MG63 (cell line): ENCODE measurements around the gene KCNE1. TPM values are rescaled to one million over a fixed set of nuclear protein-coding genes. Genes with fewer than 3 reads are reported as not detected.
A peak's percentile ranks its signal among the peaks of the same experiment; 100 is the strongest.

ENCODE experiments used
- DNase-seq: peaks from one replicate; pipeline ENCODE4 v3.0.0-alpha.2; 2020
- H3K27me3 ChIP-seq: fragments of 250-450 bp; sonication (Bioruptor Pico); 2 replicates; pipeline ENCODE4 v1.5.1; 2020; ENCODE audit warnings: mild to moderate bottlenecking, moderate library complexity
- H3K36me3 ChIP-seq: fragments of 250-450 bp; sonication (Bioruptor Pico); 2 replicates; pipeline ENCODE4 v1.5.1; 2020; ENCODE audit warnings: mild to moderate bottlenecking, moderate library complexity
- H3K4me3 ChIP-seq: fragments of 250-450 bp; sonication (Bioruptor Pico); 2 replicates; pipeline ENCODE4 v1.5.1; 2020; ENCODE audit warnings: mild to moderate bottlenecking, moderate library complexity
- H3K9me3 ChIP-seq: fragments of 250-450 bp; sonication (Bioruptor Pico); 2 replicates; pipeline ENCODE4 v1.5.1; 2020; ENCODE audit warnings: mild to moderate bottlenecking, moderate library complexity
- total RNA-seq: library from RNA; depleted of rRNA; stranded (reverse); fragments of >200 nt; shearing (Covaris generic); gene quantifications from 2 replicates; pipeline ENCODE4 v1.2.3, GENCODE V29; 2014; ENCODE audit warnings: low replicate concordance

The KCNE1 gene
- total RNA-seq, 1 experiment from 2014 or later, result not detected

DNA sequence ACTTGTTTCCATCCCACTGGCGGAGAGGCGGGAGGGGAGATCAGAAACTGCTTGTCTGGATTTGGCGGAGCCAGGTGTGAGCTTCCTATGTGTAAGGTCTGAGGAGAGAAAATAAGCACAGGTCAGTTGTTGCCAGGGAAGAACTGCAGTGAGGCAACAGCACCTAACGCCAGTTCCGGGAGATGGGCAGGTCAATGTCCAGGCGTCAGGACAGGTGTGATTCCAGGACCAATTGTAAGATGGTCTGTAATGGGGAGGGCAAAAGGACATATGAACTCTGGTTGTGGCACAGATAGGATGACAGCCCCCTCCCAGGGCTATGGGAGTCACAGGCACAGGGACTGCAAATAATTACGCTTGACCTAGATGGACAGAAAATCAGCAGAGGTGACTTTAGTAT lies 9.6 kb upstream of the KCNE1 start:
- Histone ChIP-seq H3K27me3 (no peaks in the 10 kb centered on the region), H3K9me3 (no peaks in the 10 kb centered on the region), H3K36me3 (peaks cover 14% of the 10 kb centered on the region), H3K4me3 (no peak overlapping the region)
- DNase-seq, result no peak

DNA sequence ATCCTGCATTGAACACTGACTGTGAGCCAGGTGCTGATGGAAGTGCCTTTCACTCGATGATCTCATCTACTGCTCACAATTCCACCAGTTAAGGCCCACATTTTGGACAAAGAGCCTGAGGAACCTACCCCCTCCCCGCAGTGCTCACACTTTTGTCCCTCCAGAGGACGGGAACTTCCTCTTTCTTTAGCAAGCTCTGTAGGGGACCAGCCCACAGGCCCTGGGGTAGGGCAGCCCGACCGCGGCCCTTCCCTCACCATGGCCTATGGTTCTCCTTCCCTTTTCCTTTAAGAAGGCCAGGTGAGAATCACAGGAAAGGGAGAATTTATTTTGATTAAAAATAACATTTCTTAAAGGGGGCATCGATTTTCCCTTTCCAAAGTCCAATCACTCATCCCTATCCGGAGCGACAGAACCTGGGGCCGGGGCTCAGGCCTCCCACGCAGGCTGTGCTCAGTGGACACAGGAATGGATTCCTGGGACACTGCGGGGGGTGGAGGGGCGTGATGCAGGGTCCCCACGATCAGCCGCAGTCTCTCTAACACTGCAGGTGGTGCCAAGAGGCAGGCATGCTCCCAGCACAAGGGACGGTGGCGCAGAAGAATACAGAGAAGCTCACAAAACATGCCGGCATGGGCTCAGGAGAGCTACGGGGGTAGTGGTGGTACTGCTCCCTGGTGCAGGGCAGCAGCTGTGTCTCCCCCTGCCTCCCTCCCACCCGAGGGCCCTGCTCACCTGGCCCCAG lies 8.9 kb upstream of the KCNE1 start:
- Histone ChIP-seq H3K27me3 (no peaks in the 10 kb centered on the region), H3K36me3 (peaks cover 14% of the 10 kb centered on the region), H3K4me3 (no peak overlapping the region), H3K9me3 (no peaks in the 10 kb centered on the region)
- no peak for DNase-seq

DNA sequence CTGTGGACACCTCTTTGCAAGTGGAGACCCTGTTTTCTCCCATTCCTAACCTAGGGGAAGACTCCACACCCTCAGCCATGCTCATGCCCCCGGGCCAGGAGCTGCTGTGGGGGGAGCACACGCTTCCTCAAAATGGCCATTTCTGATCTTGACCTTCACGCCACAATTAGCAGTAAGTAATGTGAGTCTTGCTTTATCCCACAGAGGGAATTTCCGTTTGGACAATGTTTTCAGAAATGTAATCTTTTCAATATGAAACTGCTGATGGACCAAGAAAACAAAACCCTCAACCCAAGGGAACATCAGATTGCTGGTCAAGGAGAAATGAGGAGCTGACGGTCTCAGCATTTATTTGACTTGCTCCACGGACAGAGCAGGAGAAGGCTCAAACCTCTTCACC lies 8.3 kb upstream of the KCNE1 start:
- H3K9me3 ChIP-seq, result no peaks in the 10 kb centered on the region
- no peak overlapping the region for H3K4me3 ChIP-seq
- no peak for DNase-seq
- H3K27me3 ChIP-seq, result no peaks in the 10 kb centered on the region
- peaks cover 14% of the 10 kb centered on the region for H3K36me3 ChIP-seq

DNA sequence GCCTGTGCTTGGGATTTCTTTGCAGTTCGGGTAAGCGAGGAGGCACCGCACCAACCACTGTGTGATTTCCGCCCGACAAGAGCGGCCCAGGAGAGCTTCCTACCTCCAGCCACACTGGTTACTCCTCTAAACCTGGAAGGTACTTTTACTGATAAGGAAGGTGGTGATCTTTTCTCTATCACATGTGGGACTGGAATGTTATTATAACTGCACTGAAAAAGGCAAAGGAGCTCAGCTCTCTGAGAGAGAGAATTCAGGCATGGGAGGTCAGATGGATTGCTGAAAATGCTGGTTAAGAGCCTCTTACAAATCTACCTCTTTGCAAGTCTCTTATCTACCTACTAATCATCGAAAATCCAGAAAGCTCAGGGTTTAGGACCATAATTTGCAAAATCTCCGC lies 7.7 kb upstream of the KCNE1 start:
- Histone ChIP-seq H3K36me3 (peaks cover 14% of the 10 kb centered on the region), H3K4me3 (no peak overlapping the region), H3K27me3 (no peaks in the 10 kb centered on the region), H3K9me3 (no peaks in the 10 kb centered on the region)
- no peak for DNase-seq

DNA sequence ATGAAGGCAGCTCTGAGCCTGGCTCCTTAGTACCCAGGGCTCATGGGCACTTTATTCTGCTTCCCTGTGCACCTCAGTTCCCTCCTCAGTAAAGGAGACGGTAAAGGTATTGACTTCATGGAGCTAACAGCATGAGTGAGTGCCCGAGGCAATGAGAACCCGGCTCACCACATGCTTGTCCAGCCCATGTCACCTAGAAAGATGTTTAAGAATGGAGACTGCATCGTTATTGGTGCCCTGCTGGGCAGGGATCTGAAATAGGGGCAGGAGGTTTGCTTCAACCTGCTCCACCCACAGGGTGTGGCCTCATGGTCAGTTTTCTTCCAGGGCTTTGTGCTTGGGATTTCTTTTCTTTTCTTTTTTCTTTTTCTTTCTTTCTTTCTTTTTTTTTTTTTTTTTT lies 7.0 kb upstream of the KCNE1 start:
- no peaks in the 10 kb centered on the region for H3K27me3 ChIP-seq
- H3K36me3 ChIP-seq, result peaks cover 14% of the 10 kb centered on the region
- DNase-seq, result no peak
- H3K9me3 ChIP-seq, result no peaks in the 10 kb centered on the region
- no peak overlapping the region for H3K4me3 ChIP-seq

DNA sequence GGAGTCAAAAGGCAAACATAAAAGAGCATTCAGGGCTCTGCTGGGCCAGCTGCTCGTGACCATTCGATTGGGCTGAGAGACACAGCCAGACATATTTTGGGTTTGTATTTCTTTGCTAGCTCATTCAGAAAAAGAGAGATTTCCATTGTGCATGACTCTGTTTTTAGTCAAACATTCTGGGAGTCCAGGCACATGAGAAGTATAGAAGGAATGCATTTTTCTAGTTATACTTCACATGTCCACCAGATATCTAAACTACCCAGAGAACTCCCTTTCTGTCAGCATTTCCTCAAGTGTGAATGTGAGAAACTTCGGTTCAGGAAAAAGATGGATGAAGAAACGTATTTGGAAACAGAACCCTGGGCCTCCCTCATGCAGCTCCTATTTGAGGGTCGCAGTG lies 6.3 kb upstream of the KCNE1 start:
- Histone ChIP-seq H3K9me3 (no peaks in the 10 kb centered on the region), H3K36me3 (peaks cover 14% of the 10 kb centered on the region), H3K27me3 (no peaks in the 10 kb centered on the region), H3K4me3 (no peak overlapping the region)
- no peak for DNase-seq

DNA sequence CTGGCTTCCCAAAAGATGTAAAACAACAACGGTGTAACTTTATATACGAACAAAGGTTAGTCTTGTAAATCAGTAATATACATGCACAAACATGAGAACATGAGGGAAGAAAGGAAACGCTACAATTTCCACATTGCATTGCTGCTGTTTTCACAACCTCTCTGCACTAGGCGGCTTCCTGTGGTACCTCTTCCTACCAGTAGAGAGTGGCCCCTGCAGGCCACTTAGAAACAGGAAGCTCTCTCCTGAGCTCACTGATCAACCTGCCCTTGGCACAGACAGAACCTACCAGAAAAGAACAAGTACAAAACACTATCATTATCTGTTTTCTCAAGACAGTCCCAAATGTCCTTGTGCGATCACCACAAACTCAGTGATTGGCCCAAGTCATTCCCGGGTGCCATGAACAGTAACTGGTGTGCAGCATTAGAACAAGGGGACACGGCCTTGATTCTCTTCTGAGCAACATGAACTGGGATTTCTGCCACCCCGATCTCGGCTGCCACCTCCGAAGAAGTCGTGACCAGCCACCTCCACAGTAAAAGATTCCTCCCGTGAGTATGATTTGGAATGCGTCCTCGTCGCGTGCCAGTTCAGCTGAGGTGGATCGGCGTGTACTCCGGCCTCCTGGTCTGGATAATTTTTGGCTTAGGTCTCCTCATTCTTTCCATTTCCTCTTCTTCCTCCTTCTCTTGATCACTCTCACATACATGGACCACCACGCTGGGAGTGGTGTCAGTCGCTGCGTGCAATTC lies 5.7 kb upstream of the KCNE1 start:
- peaks cover 14% of the 10 kb centered on the region for H3K36me3 ChIP-seq
- DNase-seq, result no peak

DNA sequence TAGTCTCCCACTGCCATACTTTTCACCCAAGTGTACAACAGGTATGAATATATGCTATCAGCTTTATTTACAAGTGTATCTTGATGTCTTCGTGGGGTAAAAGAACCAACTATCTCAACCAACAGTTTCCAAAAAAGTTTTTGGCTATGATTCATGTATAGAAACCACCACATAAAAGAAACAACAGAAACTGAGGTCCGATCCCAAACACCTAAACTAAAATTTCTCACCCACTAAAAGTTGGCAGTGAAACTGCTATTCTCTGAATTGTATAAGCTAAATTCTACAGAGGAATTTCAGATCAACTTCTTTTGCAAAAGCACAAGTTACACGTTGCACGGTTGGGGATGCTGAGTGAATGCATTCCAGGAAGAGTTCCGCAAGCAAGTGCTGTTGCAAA lies 5.0 kb upstream of the KCNE1 start:
- H3K36me3 ChIP-seq, result peaks cover 14% of the 10 kb centered on the region

More for the DNA sequence above, 5.7 kb upstream of the KCNE1 start:
- Histone ChIP-seq H3K27me3 (no peaks in the 10 kb centered on the region), H3K4me3 (no peak overlapping the region), H3K9me3 (no peaks in the 10 kb centered on the region)

DNA sequence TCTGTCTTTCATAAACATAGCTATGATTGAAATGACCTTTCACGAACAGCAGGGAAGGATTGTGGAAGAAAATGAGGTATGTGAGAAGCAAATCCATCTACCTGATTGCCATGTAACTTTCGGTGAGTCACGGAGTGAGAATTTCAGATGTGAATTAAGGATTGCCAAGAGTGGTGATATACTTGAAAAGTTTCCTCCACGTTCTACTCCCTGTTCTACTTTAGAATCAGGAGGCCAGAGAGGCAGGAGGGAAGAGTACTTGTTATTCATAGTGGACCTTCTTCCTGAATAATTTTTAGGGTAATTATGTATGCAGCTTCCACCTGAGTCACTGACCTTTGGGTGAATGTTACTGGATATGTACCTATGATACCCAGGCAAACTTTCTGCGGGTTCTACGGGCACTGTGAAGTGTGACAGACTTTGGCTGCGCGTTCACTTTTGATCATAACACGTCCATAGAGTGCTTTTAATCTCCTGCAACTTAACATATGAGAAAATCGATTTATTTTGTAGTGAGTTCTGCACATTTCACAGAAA lies 2.6 kb upstream of the KCNE1 start:
- Histone ChIP-seq H3K36me3 (peaks cover 6% of the 10 kb centered on the region; the same call in 1 of the 2 replicates), H3K4me3 (no peak overlapping the region)
- no peak for DNase-seq

More for the DNA sequence above, 5.0 kb upstream of the KCNE1 start:
- no peak overlapping the region for H3K4me3 ChIP-seq
- DNase-seq, result no peak
- no peaks in the 10 kb centered on the region for H3K27me3 ChIP-seq
- H3K9me3 ChIP-seq, result no peaks in the 10 kb centered on the region

DNA sequence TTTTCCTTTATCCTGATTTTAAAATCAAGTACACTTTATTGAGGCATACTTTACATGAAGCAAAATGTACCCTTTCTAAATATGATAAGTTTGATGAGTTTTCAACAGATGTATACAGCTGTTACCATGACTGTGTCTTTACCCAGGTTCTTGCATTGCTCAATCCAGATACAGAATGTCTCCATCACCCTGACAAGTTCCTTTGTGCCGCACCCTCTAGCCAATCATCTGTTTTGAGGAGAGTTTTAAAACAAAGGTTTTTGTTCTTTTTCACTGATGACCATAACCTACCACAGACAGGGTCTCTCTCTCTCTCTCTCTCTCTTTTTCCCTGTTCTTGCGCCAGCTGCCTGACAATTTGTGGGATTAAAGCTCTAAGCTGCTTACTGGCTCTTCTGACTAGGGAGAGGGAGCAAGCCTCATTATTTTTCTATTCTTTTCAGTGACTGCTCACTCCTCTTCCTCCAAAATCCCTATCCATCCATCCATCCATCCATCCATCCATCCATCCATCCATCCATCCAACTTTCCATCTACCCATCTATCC lies 1.2 kb upstream of the KCNE1 start:
- DNase-seq, result no peak
- Histone ChIP-seq H3K4me3 (no peak overlapping the region), H3K9me3 (no peaks in the 10 kb centered on the region), H3K27me3 (no peaks in the 10 kb centered on the region), H3K36me3 (peaks cover 6% of the 10 kb centered on the region; the same call in 1 of the 2 replicates)

More for the DNA sequence above, 2.6 kb upstream of the KCNE1 start:
- no peaks in the 10 kb centered on the region for H3K9me3 ChIP-seq
- H3K27me3 ChIP-seq, result no peaks in the 10 kb centered on the region

DNA sequence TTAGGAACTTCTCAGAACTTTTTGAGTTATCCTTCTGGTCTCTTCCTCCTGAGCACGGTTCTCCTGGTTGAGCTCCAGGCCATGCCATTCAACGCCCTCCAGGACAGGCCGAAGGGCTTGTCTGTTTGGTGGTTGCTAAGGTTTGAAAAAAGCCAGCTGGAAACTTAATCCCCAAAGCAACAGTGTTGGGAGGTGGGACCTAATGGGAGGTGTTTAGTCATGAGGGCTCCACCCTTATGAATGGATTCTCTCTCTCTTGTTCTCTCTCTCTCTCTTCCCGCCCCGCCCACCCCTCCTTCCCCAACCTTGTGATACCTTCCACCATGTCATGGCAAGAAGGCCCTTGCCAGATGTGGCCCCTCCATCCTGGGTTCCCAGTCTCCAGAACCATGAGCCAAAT lies 829 bp downstream of the KCNE1 start:
- no peak for DNase-seq
- H3K36me3 ChIP-seq, result no peaks in the 10 kb centered on the region
- no peak overlapping the region for H3K4me3 ChIP-seq
- no peaks in the 10 kb centered on the region for H3K27me3 ChIP-seq
- H3K9me3 ChIP-seq, result no peaks in the 10 kb centered on the region

DNA sequence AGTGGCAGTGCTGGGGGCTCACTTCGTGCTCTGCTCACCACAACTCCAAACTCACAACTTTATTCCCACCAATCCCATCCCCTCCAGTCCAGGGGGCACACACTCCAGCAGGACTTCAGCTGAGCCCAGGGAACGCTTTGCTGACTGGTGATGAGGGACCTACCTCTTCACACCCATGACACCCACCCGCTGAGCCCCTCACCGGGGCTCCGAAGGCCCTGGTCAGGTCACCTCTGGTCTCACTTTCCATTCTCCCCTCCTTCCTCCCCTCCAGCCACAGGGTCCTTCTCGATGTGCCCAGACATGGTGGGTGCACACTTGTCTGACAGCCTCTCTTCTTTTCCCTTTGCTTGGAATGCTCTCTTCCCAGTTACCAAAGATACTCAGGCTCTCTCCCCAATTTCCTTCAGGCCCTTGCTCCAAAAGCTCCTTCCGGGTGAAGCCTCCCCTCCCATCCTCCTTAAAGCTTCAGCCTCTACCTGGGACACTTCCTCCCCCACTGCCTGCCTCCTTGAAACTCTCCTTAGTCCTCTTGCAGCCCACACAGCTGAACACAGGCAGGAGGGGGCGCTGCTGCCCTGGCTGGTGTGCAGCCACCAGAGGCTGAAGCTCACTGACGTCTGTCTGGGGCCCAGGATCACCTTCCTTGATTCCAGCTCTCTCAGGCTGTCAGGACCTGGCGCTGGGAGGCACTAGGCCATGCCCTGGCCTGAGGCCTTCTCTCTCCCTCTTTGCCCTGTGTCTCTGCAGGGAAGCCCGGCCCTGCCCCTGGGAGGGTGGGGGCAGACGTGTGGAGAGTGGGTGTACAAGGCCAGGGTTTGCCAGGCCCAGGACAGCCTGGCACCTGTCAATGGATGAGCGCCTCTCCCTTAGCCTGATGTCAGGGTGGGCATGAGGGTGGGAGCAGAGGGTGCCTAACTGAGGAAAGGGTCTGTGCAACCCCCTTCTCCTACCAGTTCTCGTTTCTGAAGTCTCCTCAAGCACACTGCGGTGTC lies 1.6 kb downstream of the KCNE1 start:
- Histone ChIP-seq H3K9me3 (no peaks in the 10 kb centered on the region), H3K36me3 (no peaks in the 10 kb centered on the region), H3K27me3 (no peaks in the 10 kb centered on the region), H3K4me3 (no peak overlapping the region)
- DNase-seq, result peak; percentile 65

DNA sequence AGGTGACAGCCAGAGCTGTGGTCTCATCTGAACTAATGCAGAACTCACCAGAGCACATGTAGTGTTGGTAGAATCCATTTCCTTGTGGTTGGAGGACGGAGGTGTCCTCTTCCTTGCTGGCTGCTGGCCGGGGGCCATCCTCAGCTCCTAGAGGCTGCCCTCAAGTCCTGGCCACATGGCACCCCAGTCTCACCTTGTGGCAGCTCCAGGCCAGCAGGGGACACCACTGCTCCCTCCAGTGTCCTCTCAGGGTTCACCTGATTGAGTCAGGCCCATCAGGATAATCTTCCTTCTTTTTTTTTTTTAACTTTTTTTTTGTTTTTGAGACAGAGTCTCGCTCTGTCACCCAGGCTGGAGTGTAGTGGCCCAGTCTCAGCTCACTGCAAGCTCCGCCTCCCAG lies 2.9 kb downstream of the KCNE1 start:
- H3K9me3 ChIP-seq, result no peaks in the 10 kb centered on the region
- no peaks in the 10 kb centered on the region for H3K36me3 ChIP-seq
- DNase-seq, result no peak
- H3K27me3 ChIP-seq, result no peaks in the 10 kb centered on the region
- no peak overlapping the region for H3K4me3 ChIP-seq

DNA sequence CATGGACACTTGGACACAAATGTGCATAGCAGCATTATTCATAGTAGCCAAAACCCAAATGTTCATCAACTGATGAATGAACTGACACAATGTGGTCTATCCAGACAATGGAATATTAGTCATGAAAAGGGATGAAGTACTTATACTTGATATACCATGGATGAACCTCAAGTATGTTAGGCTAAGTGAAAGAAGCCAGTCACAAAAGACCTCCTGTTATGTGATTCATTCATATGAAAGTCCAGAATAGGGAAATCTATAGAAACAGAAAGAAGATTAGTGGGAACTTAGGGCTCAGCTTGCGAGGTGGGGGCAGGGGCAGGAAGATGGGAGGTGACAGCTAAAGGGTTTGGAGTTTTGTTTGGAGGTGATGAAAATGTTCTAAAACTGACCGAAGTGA lies 7.4 kb downstream of the KCNE1 start:
- H3K27me3 ChIP-seq, result no peaks in the 10 kb centered on the region; the same call in 1 of the 2 replicates
- no peak for DNase-seq
- no peak overlapping the region for H3K4me3 ChIP-seq
- no peaks in the 10 kb centered on the region for H3K9me3 ChIP-seq
- no peaks in the 10 kb centered on the region for H3K36me3 ChIP-seq

DNA sequence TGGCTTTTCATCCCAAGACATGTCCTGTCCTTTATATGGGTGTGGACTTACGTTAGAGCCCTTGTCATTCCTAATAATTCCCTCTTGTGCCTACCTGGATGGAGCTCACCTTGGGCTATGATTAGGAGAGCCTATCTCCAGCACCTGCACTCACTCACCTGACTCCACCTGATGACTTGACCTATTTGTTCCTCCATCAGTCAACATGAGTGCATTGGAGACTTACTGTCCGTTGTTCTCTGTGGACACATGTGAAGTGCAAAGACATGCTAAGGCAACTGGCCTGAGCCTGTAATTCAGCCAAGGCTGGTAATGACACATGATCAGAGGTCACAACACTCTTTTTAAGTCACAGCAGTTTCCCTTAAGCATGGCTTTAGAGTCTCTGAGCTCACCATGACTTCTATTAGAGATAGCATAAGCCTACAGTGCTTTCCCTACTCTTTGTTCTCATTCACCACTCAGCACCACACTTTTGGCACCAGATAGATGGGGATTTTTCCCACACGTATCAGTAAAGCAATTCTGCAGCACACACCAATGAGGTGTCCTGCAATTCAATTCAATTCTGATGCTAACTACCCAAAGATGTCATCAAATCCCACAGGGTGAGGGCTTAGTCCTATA lies 9.4 kb downstream of the KCNE1 start:
- DNase-seq, result no peak
- no peaks in the 10 kb centered on the region; the same call in 1 of the 2 replicates for H3K27me3 ChIP-seq
- H3K4me3 ChIP-seq, result no peak overlapping the region
- H3K36me3 ChIP-seq, result no peaks in the 10 kb centered on the region
- H3K9me3 ChIP-seq, result no peaks in the 10 kb centered on the region

DNA sequence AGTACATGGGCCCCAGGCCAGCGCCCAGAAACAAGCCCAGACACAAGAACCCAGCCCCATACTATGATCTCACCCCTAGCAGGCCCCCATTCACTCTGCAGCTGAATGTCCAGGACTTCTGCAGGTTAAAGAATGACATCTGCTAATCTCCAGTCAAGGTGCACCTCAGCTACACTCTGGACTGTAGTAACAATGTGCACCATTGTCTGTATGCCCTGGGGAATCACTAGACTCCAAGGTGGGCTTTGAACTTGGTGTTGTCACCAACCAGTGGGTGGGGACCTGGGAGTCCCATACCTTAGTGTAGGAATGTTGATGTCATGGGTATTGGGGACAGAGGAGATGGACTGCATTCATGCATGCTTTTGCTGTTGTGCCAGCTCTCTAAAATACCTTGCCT lies 10.3 kb downstream of the KCNE1 start:
- no peak overlapping the region for H3K4me3 ChIP-seq
- H3K36me3 ChIP-seq, result no peaks in the 10 kb centered on the region
- DNase-seq, result no peak
- H3K27me3 ChIP-seq, result no peaks in the 10 kb centered on the region; the same call in 1 of the 2 replicates
- H3K9me3 ChIP-seq, result peaks cover 6% of the 10 kb centered on the region
